Measurements from ENCODE around the gene NR1D1.

Gene NR1D1

GRCh38 chr17:40073454-40074174 lies 26.8 kb downstream of the NR1D1 start:
- peaks cover 63% of the 10 kb centered on the region for H3K4me1 ChIP-seq

GRCh38 chr17:40072735-40073346 lies 27.5 kb downstream of the NR1D1 start:
- Histone ChIP-seq H3K27ac (peak overlapping the region; percentile 78), H3K9me3 (ENCODE audit: control insufficient read depth, low read length) (no peaks in the 10 kb centered on the region), H2AFZ (no peak overlapping the region), H3K4me2 (ENCODE audit: low read length) (peak overlapping the region; percentile 50), H3K9ac (no peak overlapping the region), H3K79me2 (peaks cover 20% of the 10 kb centered on the region), H3K4me3 (ENCODE audit: low read depth, low read length) (peak overlapping the region; percentile 9), H3K27me3 (ENCODE audit: control insufficient read depth, insufficient read depth, low read length) (no peaks in the 10 kb centered on the region), H3K4me1 (peaks cover 68% of the 10 kb centered on the region), H3K36me3 (ENCODE audit: control insufficient read depth, insufficient read depth, low read length) (no peaks in the 10 kb centered on the region)
- no peak for TF ChIP-seq CTCF (IDR thresholded peaks at IDR 0.05)

More at GRCh38 chr17:40073454-40074174, 26.8 kb downstream of the NR1D1 start:
- Histone ChIP-seq H3K36me3 (ENCODE audit: control insufficient read depth, insufficient read depth, low read length) (no peaks in the 10 kb centered on the region), H3K9me3 (ENCODE audit: control insufficient read depth, low read length) (no peaks in the 10 kb centered on the region), H3K4me2 (ENCODE audit: low read length) (no peak overlapping the region), H3K4me3 (ENCODE audit: low read depth, low read length) (no peak overlapping the region), H3K27me3 (ENCODE audit: control insufficient read depth, insufficient read depth, low read length) (no peaks in the 10 kb centered on the region), H3K79me2 (peaks cover 22% of the 10 kb centered on the region), H2AFZ (no peak overlapping the region), H3K27ac (no peak overlapping the region), H3K9ac (no peak overlapping the region)
- TF ChIP-seq CTCF (IDR thresholded peaks at IDR 0.05), result no peak

GRCh38 chr17:40072040-40072734 lies 28.2 kb downstream of the NR1D1 start:
- H2AFZ ChIP-seq, result peak overlapping the region; percentile 43
- H3K9ac ChIP-seq, result no peak overlapping the region
- H3K27me3 ChIP-seq (ENCODE audit: control insufficient read depth, insufficient read depth, low read length), result no peaks in the 10 kb centered on the region
- no peak for TF ChIP-seq CTCF (IDR thresholded peaks at IDR 0.05)
- no peaks in the 10 kb centered on the region for H3K9me3 ChIP-seq (ENCODE audit: control insufficient read depth, low read length)
- H3K4me2 ChIP-seq (ENCODE audit: low read length), result peak overlapping the region; percentile 50
- peak overlapping the region; percentile 9 for H3K4me3 ChIP-seq (ENCODE audit: low read depth, low read length)
- H3K27ac ChIP-seq, result peak overlapping the region; percentile 78
- H3K36me3 ChIP-seq (ENCODE audit: control insufficient read depth, insufficient read depth, low read length), result no peaks in the 10 kb centered on the region
- H3K4me1 ChIP-seq, result peaks cover 68% of the 10 kb centered on the region
- peaks cover 14% of the 10 kb centered on the region for H3K79me2 ChIP-seq

- peak overlapping the region; percentile 43 for H2AFZ ChIP-seq
- peak overlapping the region; percentile 50 for H3K4me2 ChIP-seq (ENCODE audit: low read length)
- H3K27me3 ChIP-seq (ENCODE audit: control insufficient read depth, insufficient read depth, low read length), result no peaks in the 10 kb centered on the region
- H3K4me3 ChIP-seq (ENCODE audit: low read depth, low read length), result no peak overlapping the region
- no peak overlapping the region for H3K9ac ChIP-seq
- H3K36me3 ChIP-seq (ENCODE audit: control insufficient read depth, insufficient read depth, low read length), result no peaks in the 10 kb centered on the region
- H3K9me3 ChIP-seq (ENCODE audit: control insufficient read depth, low read length), result no peaks in the 10 kb centered on the region
- H3K79me2 ChIP-seq, result peaks cover 13% of the 10 kb centered on the region
- no peak for TF ChIP-seq CTCF (IDR thresholded peaks at IDR 0.05)
- peak overlapping the region; percentile 78 for H3K27ac ChIP-seq
- peaks cover 68% of the 10 kb centered on the region for H3K4me1 ChIP-seq
Measured at GRCh38 chr17:40071313-40072039, 28.9 kb downstream of the NR1D1 start.
